Transverse colon (tissue), 4 donors: ENCODE data around the gene PPARD. TPM values are rescaled to one million over a fixed set of nuclear protein-coding genes. Genes with fewer than 3 reads are reported as not detected.

Source experiments
- DNase-seq: peaks from one replicate; pipeline ENCODE4 v3.0.0-alpha.2; 2019
- H3K27ac ChIP-seq, 4 donors: fragments of 200-600 bp; sonication (generic); 2 replicates each; pipeline ENCODE4 v1.5.1; 2016 to 2018; ENCODE audit warnings: inconsistent platforms in 4 of 4
- H3K27me3 ChIP-seq: fragments of 200-600 bp; sonication (generic); 2 replicates; pipeline ENCODE4 v1.5.1; 2017; ENCODE audit warnings: inconsistent platforms
- H3K36me3 ChIP-seq, 4 donors: fragments of 200-600 bp; sonication (generic); 2 replicates each; pipeline ENCODE4 v1.5.1; 2017 to 2019; ENCODE audit warnings: inconsistent platforms in 4 of 4
- H3K4me1 ChIP-seq, 4 donors: fragments of 200-600 bp; sonication (generic); 2 replicates each; pipeline ENCODE4 v1.5.1; 2017 to 2020; ENCODE audit warnings: inconsistent platforms in 4 of 4
- H3K4me3 ChIP-seq, 4 donors: fragments of 200-600 bp; sonication (generic); 1 replicate in 1 of 4; 2 replicates in 3 of 4; pipeline versions ENCODE4 v1.5.1 to v1.6.1; 2017 to 2019; ENCODE audit warnings: inconsistent platforms in 4 of 4
- H3K9me3 ChIP-seq, 2 donors: fragments of 200-600 bp; sonication (generic); 2 replicates each; pipeline ENCODE4 v1.5.1; 2017 to 2019; ENCODE audit warnings: inconsistent platforms in 2 of 2
- EP300 ChIP-seq: sonication (generic); formaldehyde crosslinking; IDR thresholded peaks from one replicate; pipeline ENCODE4 v1.6.1; 2017; ENCODE audit warnings: antibody characterized with exemption, low read depth
- POLR2A ChIP-seq: fragments of 450-650 bp; IDR thresholded peaks from one replicate; pipeline ENCODE4 v1.6.1; 2016; ENCODE audit warnings: antibody characterized with exemption, mild to moderate bottlenecking, moderate library complexity
- POLR2AphosphoS5 ChIP-seq, 3 donors: sonication (generic); formaldehyde crosslinking; IDR thresholded peaks; one replicate each; pipeline ENCODE4 v1.6.1; 2016; ENCODE audit warnings: antibody characterized with exemption in 3 of 3
- WGBS, 2 donors: methylation state at CpG; one replicate each; pipeline ENCODE4 v1.1.5; 2018; ENCODE audit warnings: low coverage in 1 of 2; 5-methylcytosine and 5-hydroxymethylcytosine counted together
- in situ Hi-C, 4 donors: fragments of 200-750 bp; cut with MboI; loops; one replicate each; pipeline versions ENCODE4 v1.15.0 to v1.15.1; 2017; ENCODE audit warnings: low sequenced_read_pairs in 3 of 4, low pct_ligation_motif_present in 1 of 4, low pct_unique_long_range_greater_than_20kb in 1 of 4
- intact Hi-C: fragments of 100-400 bp; cut with DNase I; formaldehyde crosslinking; loops from one replicate; pipeline ENCODE4 v1.15.1; 2023; ENCODE audit warnings: low total_unique reads
- total RNA-seq, 4 donors: library from RNA; depleted of rRNA; stranded (reverse); fragments of >200 nt; gene quantifications; one replicate each; pipeline ENCODE4 v1.1.0, GENCODE V29; 2016
- TF ChIP-seq, protein P1 (sequence below), 5 experiments: fragments of 200-600 bp in 3 of 5; fragments of 450-650 bp in 2 of 5; sonication (generic) in 3 of 5; IDR thresholded peaks; 1 replicate in 2 of 5; 2 replicates in 3 of 5; pipeline ENCODE4 v1.5.1; 2016 to 2017; ENCODE audit warnings: antibody characterized with exemption in 5 of 5, inconsistent platforms in 3 of 5, mild to moderate bottlenecking in 2 of 5, moderate library complexity in 1 of 5

Gene PPARD
- total RNA-seq, 4 donors from 2014 or later = 19.8 to 110 (median 29.3) TPM

DNA sequence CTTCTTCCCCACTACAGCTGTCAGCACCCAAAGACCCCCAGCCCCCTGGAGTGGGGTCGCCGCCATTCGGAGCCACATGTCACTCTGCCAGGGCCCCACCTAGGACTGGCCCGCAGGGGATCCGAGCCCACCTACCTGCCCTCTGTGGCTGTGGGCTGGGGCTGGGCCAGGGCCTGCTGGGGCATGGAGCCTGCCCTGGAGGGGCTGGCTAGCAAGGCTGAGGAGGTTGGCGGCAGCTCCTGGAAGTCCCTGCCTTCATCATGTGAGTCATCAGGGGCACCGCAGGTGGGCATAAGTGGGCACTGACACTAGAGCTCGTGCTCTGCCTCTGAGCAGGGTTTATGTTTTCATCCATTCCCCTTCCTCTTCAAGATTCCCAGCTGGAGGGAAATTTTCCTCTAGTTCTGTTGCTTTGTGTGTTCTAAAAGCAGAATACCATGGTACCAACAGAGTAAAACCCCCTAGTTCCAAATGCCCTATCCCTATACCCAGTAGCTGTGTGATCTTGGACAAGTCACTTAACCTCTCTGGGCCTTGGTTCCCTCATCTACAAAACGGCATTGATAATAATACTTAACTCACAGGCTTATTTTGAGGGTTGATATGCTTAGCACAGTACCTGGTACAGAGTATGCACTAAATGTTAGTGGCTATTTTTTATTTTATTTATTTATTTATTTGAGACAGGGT lies 101.1 kb downstream of the PPARD start:
- WGBS, 2 donors = 76 to 90% methylated on average over 2 to 9 of the region's 9 CpGs
- TF ChIP-seq, protein P1, sequence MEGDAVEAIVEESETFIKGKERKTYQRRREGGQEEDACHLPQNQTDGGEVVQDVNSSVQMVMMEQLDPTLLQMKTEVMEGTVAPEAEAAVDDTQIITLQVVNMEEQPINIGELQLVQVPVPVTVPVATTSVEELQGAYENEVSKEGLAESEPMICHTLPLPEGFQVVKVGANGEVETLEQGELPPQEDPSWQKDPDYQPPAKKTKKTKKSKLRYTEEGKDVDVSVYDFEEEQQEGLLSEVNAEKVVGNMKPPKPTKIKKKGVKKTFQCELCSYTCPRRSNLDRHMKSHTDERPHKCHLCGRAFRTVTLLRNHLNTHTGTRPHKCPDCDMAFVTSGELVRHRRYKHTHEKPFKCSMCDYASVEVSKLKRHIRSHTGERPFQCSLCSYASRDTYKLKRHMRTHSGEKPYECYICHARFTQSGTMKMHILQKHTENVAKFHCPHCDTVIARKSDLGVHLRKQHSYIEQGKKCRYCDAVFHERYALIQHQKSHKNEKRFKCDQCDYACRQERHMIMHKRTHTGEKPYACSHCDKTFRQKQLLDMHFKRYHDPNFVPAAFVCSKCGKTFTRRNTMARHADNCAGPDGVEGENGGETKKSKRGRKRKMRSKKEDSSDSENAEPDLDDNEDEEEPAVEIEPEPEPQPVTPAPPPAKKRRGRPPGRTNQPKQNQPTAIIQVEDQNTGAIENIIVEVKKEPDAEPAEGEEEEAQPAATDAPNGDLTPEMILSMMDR (IDR thresholded peaks at IDR 0.05) = no peak
- TF ChIP-seq POLR2AphosphoS5 (IDR thresholded peaks at IDR 0.05) (no peak), POLR2A (no peak), EP300 (no peak)
- intact Hi-C loops = no loop called here
- Histone ChIP-seq H3K27ac (no peak overlapping the region), H3K36me3 (no peaks in the 10 kb centered on the region), H3K4me1 (peaks cover 0 to 2% (median 0%) of the 10 kb centered on the region in 4 donors), H3K27me3 (no peaks in the 10 kb centered on the region), H3K9me3 (no peaks in the 10 kb centered on the region), H3K4me3 (no peak overlapping the region)
- in situ Hi-C loops = loop anchor here in 3 of 4 donors (10.0 to 25.0 kb wide), 2 partner anchors 99 to 131 kb away; partner anchors contain the start of gene PPARD (in 2 of the 3)
- DNase-seq = no peak

DNA sequence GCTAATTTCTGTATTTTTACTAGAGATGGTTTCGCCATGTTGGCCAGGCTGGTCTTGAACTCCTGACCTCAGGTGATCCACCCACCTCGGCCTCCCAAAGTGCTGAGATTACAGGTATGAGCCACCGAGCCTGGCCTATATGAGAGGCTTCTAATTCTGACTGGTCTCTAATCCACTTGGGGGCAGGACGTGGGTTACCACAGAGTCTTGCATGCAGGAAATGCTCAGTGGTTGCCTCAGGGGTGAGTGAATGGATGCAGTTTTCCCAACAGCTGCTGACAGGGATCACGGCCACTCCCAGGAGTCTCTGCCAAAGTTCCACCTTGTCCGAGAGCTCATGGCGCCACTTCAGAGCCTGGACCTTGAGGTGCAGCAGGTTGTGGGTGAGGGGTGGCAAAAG lies 103.3 kb downstream of the PPARD start:
- DNase-seq = no peak
- no peaks in the 10 kb centered on the region for H3K4me1 ChIP-seq
- WGBS, 2 donors = 60 to 100% methylated on average over 1 to 5 of the region's 7 CpGs
- no peaks in the 10 kb centered on the region for H3K27me3 ChIP-seq
- no peak overlapping the region for H3K27ac ChIP-seq
- intact Hi-C loops (no loop called here), in situ Hi-C loops (loop anchor here in 3 of 4 donors (10.0 to 25.0 kb wide), 2 partner anchors 101 to 133 kb away; partner anchors contain the start of gene PPARD (in 2 of the 3))
- TF ChIP-seq, protein P1 (IDR thresholded peaks at IDR 0.05) = no peak
- TF ChIP-seq POLR2AphosphoS5 (IDR thresholded peaks at IDR 0.05) (no peak), EP300 (no peak), POLR2A (no peak)
- H3K36me3 ChIP-seq = no peaks in the 10 kb centered on the region
- H3K9me3 ChIP-seq = no peaks in the 10 kb centered on the region
- no peak overlapping the region for H3K4me3 ChIP-seq

DNA sequence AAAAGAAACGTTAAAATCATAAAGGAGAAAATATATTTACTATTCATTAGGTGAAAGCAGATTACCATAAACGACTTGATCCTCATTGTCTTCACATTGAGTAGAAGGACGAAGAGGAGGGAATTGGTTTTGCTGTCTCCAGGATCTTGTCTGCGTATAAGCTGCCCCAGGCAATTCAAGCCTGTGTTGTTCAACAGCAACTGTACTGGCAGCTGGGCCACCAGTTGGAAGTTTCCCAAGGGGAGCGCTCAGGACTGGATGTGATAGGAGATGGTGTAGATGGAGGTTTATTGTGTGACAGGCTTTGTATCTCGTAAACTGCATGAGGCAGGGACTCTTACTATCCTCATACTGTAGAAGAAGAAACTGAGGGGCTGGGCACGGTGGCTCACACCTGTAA lies 105.8 kb downstream of the PPARD start:
- no peak overlapping the region for H3K27ac ChIP-seq
- 58 to 67% methylated on average over 3 to 7 of the region's 7 CpGs for WGBS, 2 donors
- DNase-seq = no peak
- peaks cover 5 to 15% (median 12%) of the 10 kb centered on the region in 4 donors for H3K4me1 ChIP-seq
- H3K27me3 ChIP-seq = no peaks in the 10 kb centered on the region
- no peak overlapping the region for H3K4me3 ChIP-seq
- intact Hi-C loops (no loop called here), in situ Hi-C loops (loop anchor here in 3 of 4 donors (10.0 to 25.0 kb wide), 2 partner anchors 103 to 136 kb away; partner anchors contain the start of gene PPARD (in 2 of the 3))
- H3K36me3 ChIP-seq = no peaks in the 10 kb centered on the region
- no peaks in the 10 kb centered on the region for H3K9me3 ChIP-seq
- TF ChIP-seq POLR2A (no peak), POLR2AphosphoS5 (IDR thresholded peaks at IDR 0.05) (no peak), EP300 (no peak)
- TF ChIP-seq, protein P1 (IDR thresholded peaks at IDR 0.05) = no peak

DNA sequence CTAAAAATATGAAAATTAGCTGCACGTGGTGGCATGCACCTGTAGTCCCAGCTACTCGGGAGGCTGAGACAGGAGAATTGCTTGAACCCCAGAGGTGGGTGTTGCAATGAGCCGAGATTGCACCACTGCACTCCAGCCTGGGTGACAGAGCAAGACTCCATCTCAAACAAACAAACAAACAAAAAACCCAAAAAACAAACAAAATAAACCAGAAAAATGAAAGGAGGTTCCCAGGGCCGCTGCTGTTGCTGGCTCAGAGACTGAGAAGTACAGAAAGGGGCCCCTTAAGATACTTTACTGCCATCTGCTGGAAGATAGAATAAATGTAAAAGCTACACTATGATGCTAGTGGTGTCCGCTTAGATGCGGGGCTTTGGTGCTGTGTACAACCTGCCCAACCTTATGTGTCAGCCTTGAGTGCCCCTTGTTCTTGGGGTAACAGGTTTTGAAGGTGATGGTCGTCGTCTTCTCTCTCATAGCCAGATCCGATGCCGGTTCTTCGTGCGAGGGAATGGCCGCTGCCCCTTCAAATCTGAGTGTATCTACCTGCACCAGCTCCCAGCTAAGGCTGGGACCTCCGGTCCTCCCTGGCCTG lies 107.0 kb downstream of the PPARD start:
- in situ Hi-C loops = loop anchor here in 3 of 4 donors (10.0 to 25.0 kb wide), 2 partner anchors 105 to 137 kb away; partner anchors contain the start of gene PPARD (in 2 of the 3)

More for the DNA sequence above, 107.0 kb downstream of the PPARD start:
- peaks cover 9 to 21% (median 16%) of the 10 kb centered on the region in 4 donors for H3K4me1 ChIP-seq
- no peaks in the 10 kb centered on the region for H3K36me3 ChIP-seq
- DNase-seq = no peak
- H3K4me3 ChIP-seq = no peak overlapping the region
- WGBS, 2 donors = 30 to 35% methylated on average over 10 to 14 of the region's 14 CpGs
- no peaks in the 10 kb centered on the region for H3K9me3 ChIP-seq
- no peaks in the 10 kb centered on the region for H3K27me3 ChIP-seq
- no peak overlapping the region for H3K27ac ChIP-seq
- no peak for TF ChIP-seq POLR2A
- TF ChIP-seq, protein P1 (IDR thresholded peaks at IDR 0.05) = peak; percentile 72 to 83 (median 79)
- intact Hi-C loops = no loop called here
